Natural killer cell treated with Interleukin-12 subunit alpha and Interleukin-12 subunit beta and Interleukin-15 and Interleukin-18, amount 100 ng/mL, for 72 hours (primary cell): ENCODE results near the gene SLC7A6OS. TPM values are rescaled to one million over a fixed set of nuclear protein-coding genes. Genes with fewer than 3 reads are reported as not detected.
A peak's percentile ranks its signal among the peaks of the same experiment; 100 is the strongest.

Experiments
- ATAC-seq, 2 donors: fragments of 150-1000 bp; cut with Tn5 transposase in 1 of 2; sonication (Bioruptor Pico), chemical (Tn5 transposase) in 1 of 2; 2 replicates each; pipeline ENCODE4 v1.10.0; 2021
- DNase-seq: peaks from one replicate; pipeline ENCODE4 v3.0.0; 2022; ENCODE audit warnings: low spot score
- H3K27ac Mint-ChIP-seq, 2 donors: 1 replicate in 1 of 2; 2 replicates in 1 of 2; pipeline ENCODE4 v1.8.0; 2022; ENCODE audit warnings: mixed read lengths in 2 of 2, mild to moderate bottlenecking in 1 of 2, moderate library complexity in 1 of 2
- H3K27me3 Mint-ChIP-seq, 2 donors: 1 replicate in 1 of 2; 2 replicates in 1 of 2; pipeline ENCODE4 v1.8.0; 2022; ENCODE audit warnings: mixed read lengths in 2 of 2
- H3K36me3 Mint-ChIP-seq: one replicate; pipeline ENCODE4 v1.8.0; 2022; ENCODE audit warnings: mixed read lengths
- H3K4me1 Mint-ChIP-seq, 2 donors: 1 replicate in 1 of 2; 2 replicates in 1 of 2; pipeline ENCODE4 v1.8.0; 2022; ENCODE audit warnings: low read depth in 2 of 2, mixed read lengths in 2 of 2, mild to moderate bottlenecking in 1 of 2
- H3K4me3 Mint-ChIP-seq: one replicate; pipeline ENCODE4 v1.8.0; 2022; ENCODE audit warnings: mixed read lengths
- H3K9me3 Mint-ChIP-seq: 2 replicates; pipeline ENCODE4 v1.8.0; 2022; ENCODE audit warnings: mixed read lengths
- total RNA-seq, 2 donors: library from RNA; stranded (reverse); gene quantifications; one replicate each; pipeline ENCODE4 v1.2.3, GENCODE V29; 2022

Gene SLC7A6OS
- total RNA-seq, 2 donors from 2014 or later, result 25.8 to 27.9 TPM

- no peak for ATAC-seq
- no peaks in the 10 kb centered on the region for H3K9me3 Mint-ChIP-seq
- H3K27ac Mint-ChIP-seq, result peak overlapping the region; percentile 4 to 18
- no peaks in the 10 kb centered on the region for H3K27me3 Mint-ChIP-seq
- peaks cover 6% of the 10 kb centered on the region for H3K36me3 Mint-ChIP-seq
- H3K4me1 Mint-ChIP-seq, result peaks cover 6 to 16% of the 10 kb centered on the region in 2 donors
- no peak overlapping the region for H3K4me3 Mint-ChIP-seq
- no peak for DNase-seq
Measured at GRCh38 chr16:68332411-68333121, 21.8 kb upstream of the SLC7A6OS start.

- Mint-ChIP-seq H3K4me3 (no peak overlapping the region), H3K27me3 (no peaks in the 10 kb centered on the region), H3K36me3 (peaks cover 6% of the 10 kb centered on the region), H3K4me1 (peaks cover 6 to 16% of the 10 kb centered on the region in 2 donors), H3K27ac (peak overlapping the region; percentile 4 to 18), H3K9me3 (no peaks in the 10 kb centered on the region)
- ATAC-seq (no peak), DNase-seq (no peak)
Measured at GRCh38 chr16:68331879-68332410, 21.2 kb upstream of the SLC7A6OS start.

- H3K4me3 Mint-ChIP-seq, result no peak overlapping the region
- DNase-seq (no peak), ATAC-seq (no peak)
- H3K27me3 Mint-ChIP-seq, result no peaks in the 10 kb centered on the region
- H3K36me3 Mint-ChIP-seq, result peaks cover under 1% of the 10 kb centered on the region
- H3K4me1 Mint-ChIP-seq, result peaks cover 6 to 16% of the 10 kb centered on the region in 2 donors
- H3K27ac Mint-ChIP-seq, result no peak overlapping the region
- H3K9me3 Mint-ChIP-seq, result no peaks in the 10 kb centered on the region
Measured at GRCh38 chr16:68328860-68329390, 18.2 kb upstream of the SLC7A6OS start.

- peaks cover 6 to 16% of the 10 kb centered on the region in 2 donors for H3K4me1 Mint-ChIP-seq
- DNase-seq (peak; percentile 82), ATAC-seq (peak; percentile 95)
- peak overlapping the region in 1 of 2 donors; percentile 54 for H3K27ac Mint-ChIP-seq
- H3K36me3 Mint-ChIP-seq, result peaks cover 4% of the 10 kb centered on the region
- H3K27me3 Mint-ChIP-seq, result no peaks in the 10 kb centered on the region
- H3K4me3 Mint-ChIP-seq, result no peak overlapping the region
- no peaks in the 10 kb centered on the region for H3K9me3 Mint-ChIP-seq
Measured at GRCh38 chr16:68328151-68328859, 17.6 kb upstream of the SLC7A6OS start.

- ATAC-seq, result no peak
- H3K4me3 Mint-ChIP-seq, result no peak overlapping the region
- H3K4me1 Mint-ChIP-seq, result peaks cover 10 to 11% of the 10 kb centered on the region in 2 donors
- no peaks in the 10 kb centered on the region for H3K27me3 Mint-ChIP-seq
- DNase-seq, result no peak
- no peak overlapping the region for H3K27ac Mint-ChIP-seq
- no peaks in the 10 kb centered on the region for H3K9me3 Mint-ChIP-seq
- peaks cover 4% of the 10 kb centered on the region for H3K36me3 Mint-ChIP-seq
Measured at GRCh38 chr16:68324780-68325357, 14.1 kb upstream of the SLC7A6OS start.

- no peak for ATAC-seq
- Mint-ChIP-seq H3K27me3 (no peaks in the 10 kb centered on the region), H3K27ac (no peak overlapping the region), H3K9me3 (no peaks in the 10 kb centered on the region), H3K4me1 (peaks cover 13 to 16% of the 10 kb centered on the region in 2 donors), H3K4me3 (no peak overlapping the region), H3K36me3 (peaks cover 4% of the 10 kb centered on the region)
- no peak for DNase-seq
Measured at GRCh38 chr16:68324336-68324735, 13.6 kb upstream of the SLC7A6OS start.

- Mint-ChIP-seq H3K4me1 (peaks cover 18 to 26% of the 10 kb centered on the region in 2 donors), H3K27ac (peak overlapping the region; percentile 80 to 81), H3K36me3 (peaks cover 9% of the 10 kb centered on the region), H3K9me3 (no peaks in the 10 kb centered on the region), H3K4me3 (peak overlapping the region; percentile 71), H3K27me3 (no peaks in the 10 kb centered on the region)
- ATAC-seq (peak; percentile 99 to 100), DNase-seq (peak; percentile 86)
Measured at GRCh38 chr16:68319185-68319908, 8.6 kb upstream of the SLC7A6OS start.

- Mint-ChIP-seq H3K27ac (peak overlapping the region; percentile 9 to 23), H3K4me1 (peaks cover 25 to 32% of the 10 kb centered on the region in 2 donors), H3K36me3 (peaks cover 6% of the 10 kb centered on the region), H3K27me3 (no peaks in the 10 kb centered on the region), H3K4me3 (peak overlapping the region; percentile 1), H3K9me3 (no peaks in the 10 kb centered on the region)
- ATAC-seq (no peak), DNase-seq (no peak)
Measured at GRCh38 chr16:68313116-68313515, 2.4 kb upstream of the SLC7A6OS start.

- ATAC-seq (no peak), DNase-seq (no peak)
- Mint-ChIP-seq H3K36me3 (peaks cover 6% of the 10 kb centered on the region), H3K9me3 (no peaks in the 10 kb centered on the region), H3K4me1 (peaks cover 25 to 29% of the 10 kb centered on the region in 2 donors), H3K4me3 (peak overlapping the region; percentile 87), H3K27me3 (no peaks in the 10 kb centered on the region), H3K27ac (peak overlapping the region; percentile 86 to 90)
Measured at GRCh38 chr16:68310437-68310773, 341 bp downstream of the SLC7A6OS start.

GRCh38 chr16:68309799-68310198 lies 947 bp downstream of the SLC7A6OS start:
- no peak for ATAC-seq
- no peak for DNase-seq
- Mint-ChIP-seq H3K36me3 (peaks cover 6% of the 10 kb centered on the region), H3K27ac (peak overlapping the region; percentile 86 to 90), H3K4me3 (peak overlapping the region; percentile 87), H3K4me1 (peaks cover 25 to 26% of the 10 kb centered on the region in 2 donors), H3K9me3 (no peaks in the 10 kb centered on the region), H3K27me3 (no peaks in the 10 kb centered on the region)

GRCh38 chr16:68306633-68307032 lies 4.1 kb downstream of the SLC7A6OS start:
- Mint-ChIP-seq H3K27me3 (no peaks in the 10 kb centered on the region), H3K4me1 (peaks cover 16 to 17% of the 10 kb centered on the region in 2 donors), H3K4me3 (no peak overlapping the region), H3K27ac (no peak overlapping the region), H3K36me3 (peaks cover 16% of the 10 kb centered on the region), H3K9me3 (no peaks in the 10 kb centered on the region)
- DNase-seq, result no peak
- no peak for ATAC-seq

GRCh38 chr16:68300734-68301459 lies 9.8 kb downstream of the SLC7A6OS start:
- H3K36me3 Mint-ChIP-seq, result peaks cover 43% of the 10 kb centered on the region

More at GRCh38 chr16:68300734-68301459, 9.8 kb downstream of the SLC7A6OS start:
- no peaks in the 10 kb centered on the region for H3K9me3 Mint-ChIP-seq
- H3K27me3 Mint-ChIP-seq, result no peaks in the 10 kb centered on the region
- ATAC-seq (no peak), DNase-seq (no peak)
- no peak overlapping the region for H3K4me3 Mint-ChIP-seq
- H3K27ac Mint-ChIP-seq, result peak overlapping the region; percentile 22 to 41
- H3K4me1 Mint-ChIP-seq, result peaks cover 6 to 13% of the 10 kb centered on the region in 2 donors
